ENCODE results near the gene NBEAL1. TPM values are rescaled to one million over a fixed set of nuclear protein-coding genes. Genes with fewer than 3 reads are reported as not detected.
"Not testable (repeated sequence)": the region's sequence is repeated elsewhere in the genome, so short reads cannot be mapped to it uniquely, and the experiment has no call there.

The NBEAL1 gene
- total RNA-seq, 4 donors from 2014 or later = 9.8 to 21.9 (median 11.3) TPM

DNA sequence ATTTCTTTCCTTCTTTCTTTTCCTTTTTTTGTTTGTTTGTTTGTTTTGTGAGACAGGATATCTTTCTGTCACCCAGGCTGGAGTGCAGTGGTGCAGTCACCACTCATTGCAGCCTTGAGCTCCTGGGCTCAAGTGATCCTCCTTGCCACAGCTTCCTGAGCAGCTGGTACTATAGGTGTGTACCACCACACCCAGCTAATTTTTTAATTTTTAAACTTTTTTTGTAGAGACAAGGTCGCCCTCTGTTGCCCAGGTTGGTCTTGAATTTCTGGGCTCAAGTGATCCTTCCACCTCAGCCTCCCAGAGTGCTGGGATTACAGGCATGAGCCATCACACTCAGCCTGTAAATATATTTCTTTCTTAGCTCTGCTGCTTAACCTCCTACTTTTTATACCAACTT lies 140.7 kb downstream of the NBEAL1 start:
- ATAC-seq (no peak), DNase-seq (no peak)
- Histone ChIP-seq H3K4me3 (no peak overlapping the region), H3K9me3 (no peaks in the 10 kb centered on the region), H3K27me3 (no peaks in the 10 kb centered on the region), H3K27ac (no peak overlapping the region), H3K4me1 (no peaks in the 10 kb centered on the region), H3K36me3 (peaks cover 0 to 20% of the 10 kb centered on the region in 2 donors)
- in situ Hi-C loops (cut with MboI; ENCODE audit: low sequenced_read_pairs in 4 of 4) (no loop called here), intact Hi-C loops (cut with DNase I; ENCODE audit: low total_unique reads) (no loop called here)
- TF ChIP-seq POLR2A (IDR thresholded peaks at IDR 0.05) = no peak
- TF ChIP-seq, protein P1, sequence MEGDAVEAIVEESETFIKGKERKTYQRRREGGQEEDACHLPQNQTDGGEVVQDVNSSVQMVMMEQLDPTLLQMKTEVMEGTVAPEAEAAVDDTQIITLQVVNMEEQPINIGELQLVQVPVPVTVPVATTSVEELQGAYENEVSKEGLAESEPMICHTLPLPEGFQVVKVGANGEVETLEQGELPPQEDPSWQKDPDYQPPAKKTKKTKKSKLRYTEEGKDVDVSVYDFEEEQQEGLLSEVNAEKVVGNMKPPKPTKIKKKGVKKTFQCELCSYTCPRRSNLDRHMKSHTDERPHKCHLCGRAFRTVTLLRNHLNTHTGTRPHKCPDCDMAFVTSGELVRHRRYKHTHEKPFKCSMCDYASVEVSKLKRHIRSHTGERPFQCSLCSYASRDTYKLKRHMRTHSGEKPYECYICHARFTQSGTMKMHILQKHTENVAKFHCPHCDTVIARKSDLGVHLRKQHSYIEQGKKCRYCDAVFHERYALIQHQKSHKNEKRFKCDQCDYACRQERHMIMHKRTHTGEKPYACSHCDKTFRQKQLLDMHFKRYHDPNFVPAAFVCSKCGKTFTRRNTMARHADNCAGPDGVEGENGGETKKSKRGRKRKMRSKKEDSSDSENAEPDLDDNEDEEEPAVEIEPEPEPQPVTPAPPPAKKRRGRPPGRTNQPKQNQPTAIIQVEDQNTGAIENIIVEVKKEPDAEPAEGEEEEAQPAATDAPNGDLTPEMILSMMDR (IDR thresholded peaks at IDR 0.05 in 4 of 5, conservative IDR thresholded peaks at IDR 0.05 in 1 of 5) = no peak

DNA sequence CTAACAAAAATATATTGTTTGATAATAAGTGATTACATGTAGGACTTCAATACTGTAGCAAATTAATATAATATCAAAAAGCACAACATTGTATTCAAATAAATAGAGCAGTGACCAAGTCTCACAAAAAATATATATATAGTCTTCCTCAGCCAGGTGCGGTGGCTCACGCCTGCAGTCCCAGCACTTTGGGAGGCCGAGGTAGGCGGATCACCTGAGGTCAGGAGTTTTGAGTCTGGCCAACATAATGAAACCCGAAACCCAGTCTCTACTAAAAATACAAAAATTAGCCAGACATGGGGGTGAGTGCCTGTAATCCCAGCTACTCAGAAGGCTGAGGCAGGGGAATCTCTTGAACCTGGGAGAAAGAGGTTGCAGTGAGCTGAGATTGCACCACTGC lies 148.0 kb downstream of the NBEAL1 start:
- DNase-seq; H3K9me3 ChIP-seq; intact Hi-C loops (cut with DNase I; ENCODE audit: low total_unique reads); H3K4me3 ChIP-seq; H3K4me1 ChIP-seq; in situ Hi-C loops (cut with MboI; ENCODE audit: low sequenced_read_pairs in 4 of 4); H3K27ac ChIP-seq; ATAC-seq; H3K27me3 ChIP-seq: not testable (repeated sequence)
- peaks cover 0 to 19% of the 10 kb centered on the region in 2 donors for H3K36me3 ChIP-seq

DNA sequence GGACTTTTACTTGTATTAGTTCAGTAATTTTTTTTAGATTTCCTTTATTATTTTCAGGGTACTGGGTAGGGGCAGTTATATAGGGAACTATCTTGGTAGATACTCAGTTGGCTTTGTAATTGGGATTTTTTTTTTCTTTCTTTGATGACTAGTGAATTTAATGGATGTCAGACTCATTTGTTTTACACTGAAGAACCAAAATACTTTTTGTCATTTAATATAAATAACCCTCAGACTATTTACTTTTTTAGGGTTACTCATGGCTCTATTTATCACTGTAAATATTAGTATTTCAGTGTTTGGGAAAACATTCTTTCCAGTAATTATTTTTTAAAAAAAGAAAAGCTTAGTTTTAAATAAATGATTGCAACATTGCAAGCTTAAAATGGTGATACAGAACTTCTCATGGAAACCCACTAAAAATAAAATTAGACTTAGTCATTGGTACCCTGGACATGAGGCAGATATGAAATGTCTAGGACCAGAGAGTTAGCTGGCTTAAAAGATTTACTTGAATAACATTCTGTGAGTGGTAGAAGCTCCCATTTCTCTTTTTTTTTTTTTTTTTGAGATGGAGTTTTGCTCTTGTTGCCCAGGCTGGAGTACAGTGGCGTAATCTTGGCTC lies 149.7 kb downstream of the NBEAL1 start:
- Histone ChIP-seq H3K4me3 (no peak overlapping the region), H3K4me1 (no peaks in the 10 kb centered on the region), H3K27me3 (no peaks in the 10 kb centered on the region), H3K9me3 (no peaks in the 10 kb centered on the region), H3K36me3 (peaks cover 0 to 27% of the 10 kb centered on the region in 2 donors), H3K27ac (no peak overlapping the region)
- DNase-seq = no peak
- no peak for ATAC-seq
- intact Hi-C loops (cut with DNase I; ENCODE audit: low total_unique reads) (no loop called here), in situ Hi-C loops (cut with MboI; ENCODE audit: low sequenced_read_pairs in 4 of 4) (no loop called here)
- no peak for TF ChIP-seq POLR2A (IDR thresholded peaks at IDR 0.05)
- TF ChIP-seq, protein P1 (IDR thresholded peaks at IDR 0.05 in 4 of 5, conservative IDR thresholded peaks at IDR 0.05 in 1 of 5) = no peak

DNA sequence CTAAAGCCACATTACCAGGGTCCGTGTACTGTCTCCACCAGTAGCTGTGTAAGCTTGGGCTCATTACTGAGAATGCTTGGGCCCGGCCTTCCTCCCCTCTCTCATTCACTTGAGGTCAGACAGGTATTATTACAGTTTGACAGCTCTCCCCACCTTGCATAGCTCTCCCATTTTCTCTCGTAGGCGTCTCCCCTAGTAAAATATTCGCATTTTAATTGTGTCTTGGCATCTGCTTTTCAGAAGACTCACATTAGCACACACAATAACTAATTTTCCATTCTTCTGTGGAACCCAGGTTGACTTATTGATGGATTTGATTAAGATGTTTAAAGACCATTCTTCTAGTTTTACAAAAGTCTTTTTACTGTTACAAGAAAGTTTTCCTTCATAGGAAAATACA lies 153.1 kb downstream of the NBEAL1 start:
- ATAC-seq = no peak
- in situ Hi-C loops (cut with MboI; ENCODE audit: low sequenced_read_pairs in 4 of 4) = no loop called here
- H3K9me3 ChIP-seq = no peaks in the 10 kb centered on the region
- no peak overlapping the region for H3K27ac ChIP-seq
- intact Hi-C loops (cut with DNase I; ENCODE audit: low total_unique reads) = no loop called here
- H3K4me3 ChIP-seq = no peak overlapping the region
- H3K36me3 ChIP-seq = peaks cover 0 to 24% of the 10 kb centered on the region in 2 donors
- H3K4me1 ChIP-seq = no peaks in the 10 kb centered on the region
- no peak for DNase-seq
- no peaks in the 10 kb centered on the region for H3K27me3 ChIP-seq
- no peak for TF ChIP-seq POLR2A (IDR thresholded peaks at IDR 0.05)
- TF ChIP-seq, protein P1 (IDR thresholded peaks at IDR 0.05 in 4 of 5, conservative IDR thresholded peaks at IDR 0.05 in 1 of 5) = no peak

DNA sequence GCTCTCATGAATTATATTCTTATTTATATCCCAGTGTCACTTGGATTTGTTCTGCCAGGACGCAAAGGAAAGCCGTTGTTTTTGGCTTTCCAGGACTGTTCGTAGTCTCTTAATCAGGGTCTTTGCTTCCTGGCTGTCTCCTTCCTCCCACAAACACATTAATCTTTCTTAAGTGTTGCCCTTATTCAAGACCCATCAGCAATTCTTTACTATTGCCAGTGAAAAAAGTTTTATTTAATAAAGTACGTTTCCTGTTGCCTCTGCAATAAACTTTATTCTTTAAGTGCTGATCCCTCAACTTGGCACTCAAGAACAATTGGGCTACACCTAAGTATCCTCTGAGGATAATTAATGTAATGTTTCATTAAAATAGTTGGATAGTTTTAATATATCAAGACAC lies 155.8 kb downstream of the NBEAL1 start:
- intact Hi-C loops (cut with DNase I; ENCODE audit: low total_unique reads) (no loop called here), in situ Hi-C loops (cut with MboI; ENCODE audit: low sequenced_read_pairs in 4 of 4) (no loop called here)
- Histone ChIP-seq H3K9me3 (no peaks in the 10 kb centered on the region), H3K36me3 (peaks cover 0 to 24% of the 10 kb centered on the region in 2 donors), H3K27ac (no peak overlapping the region), H3K4me3 (no peak overlapping the region), H3K27me3 (no peaks in the 10 kb centered on the region), H3K4me1 (no peaks in the 10 kb centered on the region)
- DNase-seq = no peak
- no peak for ATAC-seq
- TF ChIP-seq, protein P1 (IDR thresholded peaks at IDR 0.05 in 4 of 5, conservative IDR thresholded peaks at IDR 0.05 in 1 of 5) = no peak
- no peak for TF ChIP-seq POLR2A (IDR thresholded peaks at IDR 0.05)
